SK-N-MC (cell line): ENCODE data around the gene HDAC4.

Experiments
- EZH2 ChIP-seq: fragments of 200-600 bp; sonication (generic); IDR thresholded peaks from one replicate; pipeline ENCODE4 v1.6.1; 2017; ENCODE audit warnings: antibody characterized with exemption
- FOXP2 ChIP-seq: optimal IDR thresholded peaks from 2 replicates; pipeline ENCODE3; 2011; ENCODE audit warnings: mild to moderate bottlenecking, moderate library complexity; ENCODE audit not compliant: insufficient read depth; ENCODE audit errors: extremely low read length, control extremely low read depth
- POLR2AphosphoS5 ChIP-seq: IDR thresholded peaks from 2 replicates; pipeline ENCODE4 v1.6.1; 2012; ENCODE audit warnings: mild to moderate bottlenecking, low read depth, low read length, borderline replicate concordance

DNA sequence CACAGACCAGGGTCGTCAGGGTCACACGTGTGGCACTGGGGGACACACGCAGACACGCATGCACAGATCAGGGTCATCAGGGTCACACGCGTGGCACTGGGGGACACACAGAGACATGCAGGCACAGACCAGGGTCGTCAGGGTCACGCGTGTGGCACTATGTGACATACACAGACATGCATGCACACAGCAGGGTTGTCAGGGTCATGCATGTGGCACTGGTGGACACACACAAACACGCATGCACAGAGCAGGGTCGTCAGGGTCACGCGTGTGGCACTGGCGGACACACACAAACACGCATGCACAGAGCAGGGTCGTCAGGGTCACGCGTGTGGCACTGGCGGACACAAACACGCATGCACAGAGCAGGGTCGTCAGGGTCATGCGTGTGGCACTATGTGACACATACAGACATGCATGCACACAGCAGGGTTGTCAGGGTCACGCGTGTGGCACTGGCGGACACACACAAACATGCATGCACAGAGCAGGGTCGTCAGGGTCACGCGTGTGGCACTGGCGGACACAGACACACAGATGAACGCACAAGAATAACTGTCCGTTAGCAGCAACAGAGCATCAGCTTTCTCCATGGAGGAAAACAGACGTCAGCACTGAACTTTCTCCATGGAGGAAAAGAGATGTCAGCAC is 34.9 kb downstream of the HDAC4 start:
- TF ChIP-seq EZH2, result no peak
- TF ChIP-seq POLR2AphosphoS5, result no peak
- TF ChIP-seq FOXP2, result no peak
